ENCODE data around the gene TTYH2. TPM values are rescaled to one million over a fixed set of nuclear protein-coding genes. Genes with fewer than 3 reads are reported as not detected.
A peak's percentile ranks its signal among the peaks of the same experiment; 100 is the strongest.

TTYH2 gene
- total and polyA plus RNA-seq, 5 donors = 15.5 to 30.4 (median 19.4) TPM

DNA sequence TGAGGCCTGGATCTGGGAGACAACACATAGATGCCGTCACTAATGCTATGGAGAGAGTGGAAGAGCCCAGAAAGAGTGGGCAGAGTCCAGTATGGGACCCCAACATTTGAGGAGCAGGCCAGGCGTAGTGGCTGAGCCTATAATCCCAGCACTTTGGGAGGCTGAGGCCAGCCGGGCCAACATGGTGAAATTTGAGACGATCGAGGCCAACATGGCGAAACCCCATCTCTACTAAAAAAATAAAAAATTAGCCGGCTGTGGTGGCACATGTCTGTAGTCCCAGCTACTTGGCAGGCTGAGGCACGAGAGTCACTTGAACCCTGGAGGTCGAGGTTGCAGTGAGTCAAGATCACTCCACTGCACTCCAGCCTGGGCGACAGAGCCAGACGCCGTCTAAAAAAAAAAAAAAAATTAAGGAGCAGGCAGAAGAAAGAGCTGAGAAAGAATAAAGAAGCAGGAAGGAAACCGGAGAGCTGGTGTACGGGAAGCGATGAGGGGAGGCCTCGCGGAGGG, 54.7 kb downstream of the TTYH2 start:
- ATAC-seq = no peak
- H3K27me3 ChIP-seq (ENCODE audit: control insufficient read depth, insufficient read depth) = no peaks in the 10 kb centered on the region
- no peak for DNase-seq
- peaks cover 8% of the 10 kb centered on the region for H3K4me1 ChIP-seq (ENCODE audit: control insufficient read depth, insufficient read depth, low read length)
- intact Hi-C loops (cut with DNase I) = no loop called here
- 72% methylated on average over 17 of the region's 17 CpGs for WGBS
- no peaks in the 10 kb centered on the region for H3K9me3 ChIP-seq (ENCODE audit: control insufficient read depth, low read length)
- no peak overlapping the region for H3K4me3 ChIP-seq (ENCODE audit: low read length)
- no peak overlapping the region for H3K27ac ChIP-seq (ENCODE audit: low read length)

- no peaks in the 10 kb centered on the region for H3K9me3 ChIP-seq (ENCODE audit: control insufficient read depth, low read length)
- no peak overlapping the region for H3K4me3 ChIP-seq (ENCODE audit: low read length)
- no peak overlapping the region for H3K27ac ChIP-seq (ENCODE audit: low read length)
- 59% methylated on average over 8 of the region's 8 CpGs for WGBS
- no peaks in the 10 kb centered on the region for H3K27me3 ChIP-seq (ENCODE audit: control insufficient read depth, insufficient read depth)
- ATAC-seq (peak in 1 of 2 donors; percentile 7), DNase-seq (peak in 1 of 3 donors; percentile 16)
- peaks cover 8% of the 10 kb centered on the region for H3K4me1 ChIP-seq (ENCODE audit: control insufficient read depth, insufficient read depth, low read length)
- intact Hi-C loops (cut with DNase I) = no loop called here
Observed at GRCh38 chr17:74268558-74268957, 55.2 kb downstream of the TTYH2 start.

DNA sequence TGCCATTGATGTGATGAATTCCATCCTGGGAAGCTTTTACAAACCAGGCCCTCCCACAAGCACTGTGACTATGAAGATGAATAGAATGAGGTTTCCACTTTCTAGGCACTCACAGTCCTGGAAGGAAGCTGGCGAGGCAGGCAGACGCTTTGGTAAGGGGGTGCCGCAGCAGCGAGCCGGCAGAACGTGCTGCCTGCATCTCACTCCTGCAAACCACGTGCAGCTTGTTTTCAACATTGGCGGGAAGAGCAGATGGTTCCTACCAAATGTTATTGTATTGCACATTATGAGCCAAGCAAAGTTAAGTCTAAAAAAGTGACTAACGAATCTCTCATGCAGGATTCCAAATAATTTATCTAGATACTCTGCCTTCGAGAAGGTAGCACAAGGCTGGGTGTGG, 57.0 kb downstream of the TTYH2 start:
- WGBS = 47% methylated on average over 10 of the region's 10 CpGs
- DNase-seq (peak in 1 of 3 donors; percentile 30), ATAC-seq (no peak)
- Histone ChIP-seq H3K4me1 (ENCODE audit: control insufficient read depth, insufficient read depth, low read length) (peaks cover 10% of the 10 kb centered on the region), H3K4me3 (ENCODE audit: low read length) (no peak overlapping the region), H3K27ac (ENCODE audit: low read length) (no peak overlapping the region), H3K27me3 (ENCODE audit: control insufficient read depth, insufficient read depth) (no peaks in the 10 kb centered on the region), H3K9me3 (ENCODE audit: control insufficient read depth, low read length) (no peaks in the 10 kb centered on the region)
- intact Hi-C loops (cut with DNase I) = no loop called here

- intact Hi-C loops (cut with DNase I) = no loop called here
- Histone ChIP-seq H3K9me3 (ENCODE audit: control insufficient read depth, low read length) (no peaks in the 10 kb centered on the region), H3K4me1 (ENCODE audit: control insufficient read depth, insufficient read depth, low read length) (peaks cover 13% of the 10 kb centered on the region), H3K27me3 (ENCODE audit: control insufficient read depth, insufficient read depth) (no peaks in the 10 kb centered on the region), H3K27ac (ENCODE audit: low read length) (no peak overlapping the region), H3K4me3 (ENCODE audit: low read length) (no peak overlapping the region)
- DNase-seq = peak in 1 of 3 donors; percentile 12
- no peak for ATAC-seq
- 88% methylated on average over 3 of the region's 3 CpGs for WGBS
Observed at GRCh38 chr17:74271281-74271680, 57.9 kb downstream of the TTYH2 start.

GRCh38 chr17:74271901-74272561, 58.7 kb downstream of the TTYH2 start:
- Histone ChIP-seq H3K4me1 (ENCODE audit: control insufficient read depth, insufficient read depth, low read length) (peaks cover 13% of the 10 kb centered on the region), H3K27me3 (ENCODE audit: control insufficient read depth, insufficient read depth) (no peaks in the 10 kb centered on the region), H3K9me3 (ENCODE audit: control insufficient read depth, low read length) (no peaks in the 10 kb centered on the region), H3K4me3 (ENCODE audit: low read length) (no peak overlapping the region), H3K27ac (ENCODE audit: low read length) (no peak overlapping the region)
- ATAC-seq (peak; percentile 29 to 30), DNase-seq (peak; percentile 79 to 88 (median 85))
- 49% methylated on average over 13 of the region's 13 CpGs for WGBS
- intact Hi-C loops (cut with DNase I) = no loop called here

DNA sequence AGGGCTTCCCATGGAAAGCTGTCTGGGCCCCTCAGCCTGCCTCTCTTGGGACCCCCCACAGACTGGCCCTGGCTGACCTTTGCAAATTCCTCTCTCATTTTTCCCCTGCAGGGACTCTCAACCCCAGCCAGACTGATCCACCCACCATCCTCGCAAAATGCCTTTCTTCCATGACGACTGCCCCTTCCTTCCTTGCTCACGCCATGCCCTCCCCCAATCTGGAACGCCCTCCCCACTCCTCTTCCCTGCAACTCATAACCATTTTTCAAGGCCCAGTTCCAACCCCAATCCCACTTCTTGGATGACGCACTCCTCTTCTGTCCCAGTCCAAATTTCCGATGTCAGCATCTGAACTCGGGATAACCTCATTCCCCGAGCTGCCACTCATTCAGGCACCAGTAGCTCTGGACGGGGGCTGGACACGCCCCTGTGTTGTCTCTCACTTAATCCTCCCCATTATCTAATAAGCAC, 59.4 kb downstream of the TTYH2 start:
- DNase-seq = peak; percentile 74 to 81 (median 78)

DNA sequence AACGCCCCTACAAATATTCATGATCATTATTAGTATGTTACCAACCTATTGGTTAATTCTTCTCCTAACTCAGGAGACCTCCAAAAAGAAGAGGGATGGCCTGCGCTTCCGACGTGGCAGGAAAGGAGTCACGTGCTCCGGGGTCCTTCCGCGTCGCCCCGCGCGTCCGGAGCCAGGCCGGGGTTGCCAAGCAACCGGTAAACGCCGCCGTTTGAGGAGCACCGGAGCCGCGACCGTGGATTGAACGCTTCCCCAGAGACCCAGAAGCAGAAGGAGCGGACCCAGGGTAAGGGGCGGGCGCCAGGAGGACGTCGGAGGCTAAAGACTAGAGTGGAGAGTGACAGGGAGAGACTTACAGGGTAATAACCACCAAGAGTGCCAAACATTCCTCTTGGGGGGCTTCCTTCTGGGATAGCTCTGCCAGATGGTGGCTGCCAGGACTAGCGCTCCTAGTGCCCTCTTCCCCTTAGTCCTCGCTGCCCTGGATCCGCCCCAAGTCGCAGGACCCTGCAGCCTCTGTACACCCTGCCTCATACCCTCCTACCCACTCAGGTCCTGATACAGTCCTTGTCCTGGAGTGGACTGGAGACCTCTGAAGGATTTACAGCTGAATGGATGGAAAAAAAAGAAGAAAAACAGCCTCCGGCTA, 60.8 kb downstream of the TTYH2 start, which contains the start of gene DNAI2:
Gene DNAI2 (plus strand): TSS at position 175 of the 649 bp plus-strand sequence. CDS start 7,584 bp downstream, outside the sequence.
- no peak within 1 kb of the TSS for H3K27ac ChIP-seq (ENCODE audit: low read length)
- peak; percentile 63 to 84 (median 71) for DNase-seq
- intact Hi-C loops (cut with DNase I) = no loop called here
- peak in 1 of 2 donors; percentile 4 for ATAC-seq
- H3K4me1 ChIP-seq (ENCODE audit: control insufficient read depth, insufficient read depth, low read length) = peaks cover 13% of the 10 kb centered on the region
- no peaks in the 10 kb centered on the region for H3K27me3 ChIP-seq (ENCODE audit: control insufficient read depth, insufficient read depth)
- 14% methylated on average over 33 of the region's 33 CpGs for WGBS
- no peaks in the 10 kb centered on the region for H3K9me3 ChIP-seq (ENCODE audit: control insufficient read depth, low read length)
- H3K4me3 ChIP-seq (ENCODE audit: low read length) = no peak within 1 kb of the TSS

More for the DNA sequence above, 59.4 kb downstream of the TTYH2 start:
- 36% methylated on average over 10 of the region's 10 CpGs for WGBS
- Histone ChIP-seq H3K27ac (ENCODE audit: low read length) (no peak overlapping the region), H3K4me3 (ENCODE audit: low read length) (no peak overlapping the region), H3K27me3 (ENCODE audit: control insufficient read depth, insufficient read depth) (no peaks in the 10 kb centered on the region), H3K9me3 (ENCODE audit: control insufficient read depth, low read length) (no peaks in the 10 kb centered on the region), H3K4me1 (ENCODE audit: control insufficient read depth, insufficient read depth, low read length) (peaks cover 13% of the 10 kb centered on the region)
- intact Hi-C loops (cut with DNase I) = no loop called here
- peak; percentile 48 to 74 for ATAC-seq

DNA sequence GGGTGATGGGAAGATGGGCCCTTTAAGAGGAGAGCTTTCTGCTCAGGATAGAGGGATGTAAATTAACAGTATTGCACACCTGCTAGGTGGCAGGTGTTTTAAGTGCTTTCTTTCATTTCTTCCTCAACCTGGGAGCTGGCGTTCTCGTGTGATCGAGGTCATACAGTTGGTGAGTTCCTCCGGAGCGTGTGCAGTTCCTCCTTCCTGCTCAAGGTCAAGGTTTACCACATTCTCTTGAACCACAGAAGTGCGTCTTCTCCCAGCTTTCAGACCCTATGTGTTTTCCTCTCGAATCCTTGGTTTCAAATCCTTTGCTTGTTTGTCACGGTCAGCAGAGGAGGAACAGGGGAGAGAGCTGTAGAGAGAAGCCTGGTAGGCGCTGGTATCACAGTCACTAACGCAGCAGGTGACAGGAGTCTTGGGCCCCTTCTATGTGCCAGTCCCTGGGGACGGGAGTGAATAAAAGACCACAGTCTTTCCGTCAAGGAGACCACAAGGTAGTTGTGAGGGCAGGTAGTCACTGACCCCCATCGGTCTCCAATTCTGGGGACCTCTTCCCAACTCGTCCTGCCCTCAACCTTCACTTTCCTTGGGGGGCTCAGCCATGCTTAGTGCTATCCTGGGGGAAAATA, 61.5 kb downstream of the TTYH2 start:
- intact Hi-C loops (cut with DNase I) = no loop called here
- WGBS = 71% methylated on average over 14 of the region's 14 CpGs
- Histone ChIP-seq H3K27ac (ENCODE audit: low read length) (no peak overlapping the region), H3K9me3 (ENCODE audit: control insufficient read depth, low read length) (no peaks in the 10 kb centered on the region), H3K27me3 (ENCODE audit: control insufficient read depth, insufficient read depth) (no peaks in the 10 kb centered on the region), H3K4me1 (ENCODE audit: control insufficient read depth, insufficient read depth, low read length) (peaks cover 13% of the 10 kb centered on the region), H3K4me3 (ENCODE audit: low read length) (no peak overlapping the region)
- ATAC-seq (no peak), DNase-seq (peak in 1 of 3 donors; percentile 8)

DNA sequence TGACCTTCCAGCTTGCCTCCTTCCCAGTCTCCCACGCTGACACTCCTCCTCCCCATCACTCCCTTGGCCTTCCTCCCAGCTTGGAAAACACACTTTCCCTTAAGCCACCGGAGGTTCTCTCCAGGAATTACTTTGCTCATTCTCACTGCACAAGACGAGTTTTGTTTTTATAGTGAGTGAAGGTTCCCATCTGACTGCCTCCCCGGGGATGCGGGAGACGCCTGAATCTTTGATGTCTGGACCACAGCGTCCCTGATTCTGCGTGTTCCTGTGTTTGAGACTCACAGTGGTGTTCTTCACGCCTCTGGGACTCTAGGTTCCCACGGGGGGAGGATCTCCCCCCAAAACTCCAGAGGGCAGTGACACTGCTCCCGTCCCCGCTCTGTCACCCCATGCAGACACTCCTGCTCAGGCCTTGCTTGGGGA, 62.7 kb downstream of the TTYH2 start:
- WGBS = 33% methylated on average over 12 of the region's 12 CpGs
- Histone ChIP-seq H3K9me3 (ENCODE audit: control insufficient read depth, low read length) (no peaks in the 10 kb centered on the region), H3K4me3 (ENCODE audit: low read length) (no peak overlapping the region), H3K4me1 (ENCODE audit: control insufficient read depth, insufficient read depth, low read length) (peaks cover 13% of the 10 kb centered on the region), H3K27ac (ENCODE audit: low read length) (peak overlapping the region; percentile 6), H3K27me3 (ENCODE audit: control insufficient read depth, insufficient read depth) (no peaks in the 10 kb centered on the region)
- peak; percentile 74 to 76 for ATAC-seq
- intact Hi-C loops (cut with DNase I) = no loop called here
- peak; percentile 76 to 80 (median 78) for DNase-seq

GRCh38 chr17:74276541-74277009, 63.2 kb downstream of the TTYH2 start:
- 37% methylated on average over 5 of the region's 5 CpGs for WGBS
- DNase-seq = peak in 2 of 3 donors; percentile 66 to 70
- Histone ChIP-seq H3K27me3 (ENCODE audit: control insufficient read depth, insufficient read depth) (no peaks in the 10 kb centered on the region), H3K9me3 (ENCODE audit: control insufficient read depth, low read length) (no peaks in the 10 kb centered on the region), H3K4me3 (ENCODE audit: low read length) (no peak overlapping the region), H3K27ac (ENCODE audit: low read length) (peak overlapping the region; percentile 6), H3K4me1 (ENCODE audit: control insufficient read depth, insufficient read depth, low read length) (peaks cover 12% of the 10 kb centered on the region)
- ATAC-seq = peak; percentile 25 to 47
- intact Hi-C loops (cut with DNase I) = no loop called here

Measured in right cardiac atrium (tissue), 5 donors.